ENCODE measurements around the gene FZD10. TPM values are rescaled to one million over a fixed set of nuclear protein-coding genes. Genes with fewer than 3 reads are reported as not detected.

Gene FZD10
- total RNA-seq, 6 experiments from 2014 or later: not detected

GRCh38 chr12:130164936-130165335 is 2.7 kb downstream of the FZD10 start:
- Histone ChIP-seq H3K27me3 (peaks cover 0 to 15% of the 10 kb centered on the region in 2 donors), H3K4me3 (no peak overlapping the region), H3K27ac (no peak overlapping the region), H3K36me3 (no peaks in the 10 kb centered on the region), H3K4me1 (peaks cover 0 to 10% (median 0%) of the 10 kb centered on the region in 4 donors), H3K9me3 (no peaks in the 10 kb centered on the region)
- WGBS (ENCODE audit: insufficient coverage, low coverage, low lambda C conversion rate, missing lambda C conversion rate): 14% methylated on average over 4 of the region's 5 CpGs
- TF ChIP-seq CTCF (IDR thresholded peaks at IDR 0.05) (no peak), POLR2A (IDR thresholded peaks at IDR 0.05) (no peak)
- intact Hi-C loops (cut with DNase I): no loop called here
- ATAC-seq: no peak
- DNase-seq: no peak

GRCh38 chr12:130166306-130166705 is 4.0 kb downstream of the FZD10 start:
- Histone ChIP-seq H3K4me1 (peaks cover 0 to 10% (median 0%) of the 10 kb centered on the region in 4 donors), H3K27ac (no peak overlapping the region), H3K4me3 (no peak overlapping the region), H3K27me3 (peaks cover 0 to 6% of the 10 kb centered on the region in 2 donors), H3K9me3 (no peaks in the 10 kb centered on the region), H3K36me3 (no peaks in the 10 kb centered on the region)
- DNase-seq (no peak), ATAC-seq (no peak)
- intact Hi-C loops (cut with DNase I): no loop called here
- TF ChIP-seq CTCF (IDR thresholded peaks at IDR 0.05): no peak
- no peak for TF ChIP-seq POLR2A (IDR thresholded peaks at IDR 0.05)
- 40% methylated on average over 1 of the region's 2 CpGs for WGBS (ENCODE audit: insufficient coverage, low coverage, low lambda C conversion rate, missing lambda C conversion rate)

- H3K4me1 ChIP-seq: peaks cover 0 to under 1% (median 0%) of the 10 kb centered on the region in 4 donors
- 11% methylated on average over 1 of the region's 1 CpG for WGBS (ENCODE audit: insufficient coverage, low coverage, low lambda C conversion rate, missing lambda C conversion rate)
- H3K27ac ChIP-seq: no peak overlapping the region
- ATAC-seq (no peak), DNase-seq (no peak)
- intact Hi-C loops (cut with DNase I): no loop called here
- no peaks in the 10 kb centered on the region for H3K27me3 ChIP-seq
- no peaks in the 10 kb centered on the region for H3K9me3 ChIP-seq
- TF ChIP-seq CTCF (IDR thresholded peaks at IDR 0.05) (no peak), POLR2A (IDR thresholded peaks at IDR 0.05) (no peak)
- H3K4me3 ChIP-seq: no peak overlapping the region
- no peaks in the 10 kb centered on the region for H3K36me3 ChIP-seq
These were observed 5.3 kb downstream of the FZD10 start for GRCh38 chr12:130167537-130167936.

- Histone ChIP-seq H3K27ac (no peak overlapping the region), H3K4me1 (no peaks in the 10 kb centered on the region), H3K27me3 (no peaks in the 10 kb centered on the region), H3K9me3 (no peaks in the 10 kb centered on the region), H3K36me3 (no peaks in the 10 kb centered on the region), H3K4me3 (no peak overlapping the region)
- TF ChIP-seq CTCF (IDR thresholded peaks at IDR 0.05): no peak
- TF ChIP-seq POLR2A (IDR thresholded peaks at IDR 0.05): no peak
- DNase-seq: no peak
- intact Hi-C loops (cut with DNase I): no loop called here
- no peak for ATAC-seq
- 16% methylated on average over 5 of the region's 6 CpGs for WGBS (ENCODE audit: insufficient coverage, low coverage, low lambda C conversion rate, missing lambda C conversion rate)
These were observed 7.0 kb downstream of the FZD10 start for GRCh38 chr12:130169256-130169655.

- TF ChIP-seq CTCF (IDR thresholded peaks at IDR 0.05): no peak
- no peak for TF ChIP-seq POLR2A (IDR thresholded peaks at IDR 0.05)
- H3K4me1 ChIP-seq: no peaks in the 10 kb centered on the region
- DNase-seq (no peak), ATAC-seq (no peak)
- no peak overlapping the region for H3K27ac ChIP-seq
- H3K27me3 ChIP-seq: no peaks in the 10 kb centered on the region
- no peak overlapping the region for H3K4me3 ChIP-seq
- WGBS (ENCODE audit: insufficient coverage, low coverage, low lambda C conversion rate, missing lambda C conversion rate): 43% methylated on average over 6 of the region's 6 CpGs
- no peaks in the 10 kb centered on the region for H3K36me3 ChIP-seq
- intact Hi-C loops (cut with DNase I): no loop called here
- no peaks in the 10 kb centered on the region for H3K9me3 ChIP-seq
These were observed 7.7 kb downstream of the FZD10 start for GRCh38 chr12:130169924-130170323.

Data from right lobe of liver (tissue), 6 donors.